ENCODE measurements around the gene SHANK1.

Gene SHANK1

DNA sequence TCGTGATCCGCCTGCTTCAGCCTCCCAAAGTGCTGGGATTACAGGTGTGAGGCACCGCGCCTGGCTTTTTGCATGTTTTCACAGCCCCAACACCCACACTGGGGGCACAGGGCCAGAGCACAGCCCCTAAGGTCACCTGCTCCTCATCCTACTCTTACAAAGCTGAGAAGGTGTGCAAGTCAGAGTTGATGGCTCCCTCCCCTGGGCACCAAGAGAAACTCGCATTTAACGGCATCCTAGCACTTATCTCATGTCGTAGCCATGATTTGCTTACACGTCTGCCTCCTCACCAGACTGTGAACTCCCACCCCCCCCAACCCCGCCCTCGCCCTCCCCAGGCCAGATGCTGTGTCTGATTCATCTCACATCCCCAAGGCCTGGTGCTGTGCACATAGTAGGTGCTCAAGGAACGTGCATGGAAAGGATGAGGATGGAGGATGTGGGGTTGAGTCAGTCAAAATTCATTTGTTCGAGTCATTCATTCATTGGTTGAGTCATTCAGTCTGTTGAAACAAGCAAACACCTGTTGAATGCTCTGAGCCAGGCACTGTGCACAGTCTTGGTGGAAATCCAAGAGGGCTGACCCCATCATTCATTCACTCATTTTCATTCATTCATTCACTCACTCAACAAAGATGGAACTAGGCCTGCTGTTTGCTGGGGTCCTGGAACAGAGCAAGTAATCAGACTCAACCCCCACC is 11.3 kb downstream of the SHANK1 start:
- no peak overlapping the region for H3K9ac ChIP-seq (ENCODE audit: low read length)
- no peaks in the 10 kb centered on the region for H3K9me3 ChIP-seq (ENCODE audit: low read length)
- H3K36me3 ChIP-seq (ENCODE audit: insufficient read depth, low read length) = no peaks in the 10 kb centered on the region
- H3K27me3 ChIP-seq (ENCODE audit: control insufficient read depth in 1 of 2, insufficient read depth in 2 of 2, low read length in 2 of 2) = peaks cover 0 to 31% of the 10 kb centered on the region in 2 donors
- H3K4me3 ChIP-seq (ENCODE audit: low read depth in 1 of 2, low read length in 2 of 2) = no peak overlapping the region
- no peaks in the 10 kb centered on the region for H3K4me1 ChIP-seq (ENCODE audit: insufficient read depth, low read length)
- H3K27ac ChIP-seq (ENCODE audit: low read depth, low read length) = no peak overlapping the region

DNA sequence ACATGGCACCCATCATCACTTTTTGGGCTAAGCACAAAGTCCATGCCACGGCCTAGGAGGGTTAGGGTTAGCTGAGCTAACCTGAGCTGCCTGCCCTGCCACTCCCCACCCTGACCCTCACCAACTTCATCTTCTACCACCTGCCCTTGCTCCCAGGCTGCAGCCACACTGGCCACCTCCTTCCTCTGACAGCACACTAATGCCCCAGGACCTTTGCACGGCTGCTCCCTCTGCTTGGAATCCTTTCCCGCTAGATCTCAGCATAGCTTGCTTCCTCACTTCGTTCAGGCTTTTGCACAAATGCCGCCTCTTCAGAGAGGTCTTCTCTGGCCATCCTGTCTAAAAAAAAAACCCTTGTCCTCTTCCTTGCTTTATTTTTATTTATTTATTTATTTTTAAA is 13.2 kb downstream of the SHANK1 start:
- Histone ChIP-seq H3K4me1 (ENCODE audit: insufficient read depth, low read length) (no peaks in the 10 kb centered on the region), H3K4me3 (ENCODE audit: low read depth in 1 of 2, low read length in 2 of 2) (no peak overlapping the region), H3K9ac (ENCODE audit: low read length) (no peak overlapping the region), H3K9me3 (ENCODE audit: low read length) (no peaks in the 10 kb centered on the region), H3K27ac (ENCODE audit: low read depth, low read length) (no peak overlapping the region), H3K36me3 (ENCODE audit: insufficient read depth, low read length) (no peaks in the 10 kb centered on the region), H3K27me3 (ENCODE audit: control insufficient read depth in 1 of 2, insufficient read depth in 2 of 2, low read length in 2 of 2) (peaks cover 0 to 37% of the 10 kb centered on the region in 2 donors)

DNA sequence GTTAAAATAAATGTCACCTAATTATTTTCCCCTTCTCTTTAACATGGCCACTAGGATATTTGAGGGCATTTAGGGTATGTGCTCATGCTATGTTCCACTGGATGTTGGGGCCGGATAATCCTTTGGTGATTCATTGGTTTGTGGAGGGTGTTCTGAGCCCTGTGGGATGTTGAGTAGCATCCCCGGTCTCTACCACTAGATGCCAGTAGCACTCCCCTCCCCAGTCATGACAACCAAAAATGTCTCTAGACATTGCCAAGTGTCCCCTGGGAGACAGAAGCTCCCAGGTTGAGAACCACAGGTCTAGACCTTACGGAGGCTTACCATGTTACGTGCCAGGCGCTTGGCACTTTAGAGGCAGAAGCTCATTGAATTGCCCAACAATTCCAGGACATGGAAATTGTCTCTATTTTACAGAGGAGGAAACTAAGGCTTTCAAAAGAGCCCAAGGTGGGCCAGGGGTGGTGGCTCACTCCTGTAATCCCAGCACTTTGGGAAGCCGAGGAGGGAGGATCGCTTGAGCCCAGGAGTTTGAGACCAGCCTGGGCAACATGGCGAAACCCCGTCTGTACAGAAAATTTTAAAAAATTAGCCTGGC is 14.1 kb downstream of the SHANK1 start:
- no peak overlapping the region for H3K4me3 ChIP-seq (ENCODE audit: low read depth in 1 of 2, low read length in 2 of 2)
- no peaks in the 10 kb centered on the region for H3K36me3 ChIP-seq (ENCODE audit: insufficient read depth, low read length)
- H3K27ac ChIP-seq (ENCODE audit: low read depth, low read length) = no peak overlapping the region
- H3K9me3 ChIP-seq (ENCODE audit: low read length) = no peaks in the 10 kb centered on the region
- no peaks in the 10 kb centered on the region for H3K4me1 ChIP-seq (ENCODE audit: insufficient read depth, low read length)
- no peak overlapping the region for H3K9ac ChIP-seq (ENCODE audit: low read length)
- peaks cover 0 to 29% of the 10 kb centered on the region in 2 donors for H3K27me3 ChIP-seq (ENCODE audit: control insufficient read depth in 1 of 2, insufficient read depth in 2 of 2, low read length in 2 of 2)

DNA sequence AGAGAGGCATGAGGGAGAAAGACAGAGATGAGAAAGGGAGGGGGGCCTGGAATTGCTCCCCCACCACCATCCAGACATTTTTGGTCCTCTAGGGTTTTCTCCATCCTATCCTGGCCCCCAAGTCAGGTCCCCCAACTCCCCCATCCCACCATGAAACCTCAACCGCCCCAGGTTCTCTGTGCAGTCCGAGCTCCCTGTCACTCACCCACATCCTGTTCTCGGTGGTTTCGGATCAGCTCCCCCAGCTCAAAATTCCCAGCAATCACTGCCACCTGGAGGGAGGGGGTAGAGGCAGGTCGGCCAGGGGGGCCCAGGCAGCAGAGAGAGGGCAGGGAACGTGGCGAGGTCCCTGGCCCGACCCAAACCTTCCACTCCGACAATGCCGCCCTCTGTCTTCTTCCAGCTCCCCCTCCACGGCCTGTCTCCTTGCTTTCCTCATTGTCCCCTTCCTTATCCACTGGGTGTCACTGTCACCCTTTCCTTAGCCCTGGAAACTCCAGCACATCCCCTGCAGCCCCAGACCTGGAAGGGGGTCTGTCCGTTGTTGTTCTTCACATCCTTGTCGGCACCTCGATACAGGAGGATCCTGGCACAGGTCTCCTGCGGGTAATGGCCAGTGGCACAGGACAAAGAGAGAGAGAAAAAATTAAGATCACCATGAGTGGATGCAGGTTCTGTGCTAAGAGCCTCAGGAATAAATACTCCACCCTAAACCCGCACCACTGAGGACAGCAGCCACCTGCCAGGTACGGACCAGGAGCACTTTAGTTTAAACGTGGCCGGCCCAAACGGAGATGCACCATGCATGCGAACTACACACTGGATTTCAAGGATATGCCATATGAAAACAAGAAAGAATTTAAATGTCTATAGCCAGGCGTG is 15.4 kb downstream of the SHANK1 start:
- H3K4me1 ChIP-seq (ENCODE audit: insufficient read depth, low read length) = no peaks in the 10 kb centered on the region
- no peak overlapping the region for H3K27ac ChIP-seq (ENCODE audit: low read depth, low read length)
- no peaks in the 10 kb centered on the region for H3K36me3 ChIP-seq (ENCODE audit: insufficient read depth, low read length)
- no peak overlapping the region for H3K4me3 ChIP-seq (ENCODE audit: low read depth in 1 of 2, low read length in 2 of 2)
- no peaks in the 10 kb centered on the region for H3K9me3 ChIP-seq (ENCODE audit: low read length)
- H3K9ac ChIP-seq (ENCODE audit: low read length) = no peak overlapping the region
- peaks cover 0 to 22% of the 10 kb centered on the region in 2 donors for H3K27me3 ChIP-seq (ENCODE audit: control insufficient read depth in 1 of 2, insufficient read depth in 2 of 2, low read length in 2 of 2)

- Histone ChIP-seq H3K9me3 (ENCODE audit: low read length) (no peaks in the 10 kb centered on the region), H3K27me3 (ENCODE audit: control insufficient read depth in 1 of 2, insufficient read depth in 2 of 2, low read length in 2 of 2) (peaks cover 3 to 22% of the 10 kb centered on the region in 2 donors), H3K4me3 (ENCODE audit: low read depth in 1 of 2, low read length in 2 of 2) (no peak overlapping the region), H3K27ac (ENCODE audit: low read depth, low read length) (no peak overlapping the region), H3K36me3 (ENCODE audit: insufficient read depth, low read length) (no peaks in the 10 kb centered on the region), H3K9ac (ENCODE audit: low read length) (no peak overlapping the region), H3K4me1 (ENCODE audit: insufficient read depth, low read length) (no peaks in the 10 kb centered on the region)
These were observed 16.5 kb downstream of the SHANK1 start for GRCh38 chr19:50702871-50703829.

GRCh38 chr19:50702158-50702870 is 17.3 kb downstream of the SHANK1 start:
- H3K4me3 ChIP-seq (ENCODE audit: low read depth in 1 of 2, low read length in 2 of 2) = no peak overlapping the region
- H3K27ac ChIP-seq (ENCODE audit: low read depth, low read length) = no peak overlapping the region
- no peaks in the 10 kb centered on the region for H3K36me3 ChIP-seq (ENCODE audit: insufficient read depth, low read length)
- no peaks in the 10 kb centered on the region for H3K4me1 ChIP-seq (ENCODE audit: insufficient read depth, low read length)
- H3K9ac ChIP-seq (ENCODE audit: low read length) = no peak overlapping the region
- no peaks in the 10 kb centered on the region for H3K9me3 ChIP-seq (ENCODE audit: low read length)
- peaks cover 3 to 22% of the 10 kb centered on the region in 2 donors for H3K27me3 ChIP-seq (ENCODE audit: control insufficient read depth in 1 of 2, insufficient read depth in 2 of 2, low read length in 2 of 2)

DNA sequence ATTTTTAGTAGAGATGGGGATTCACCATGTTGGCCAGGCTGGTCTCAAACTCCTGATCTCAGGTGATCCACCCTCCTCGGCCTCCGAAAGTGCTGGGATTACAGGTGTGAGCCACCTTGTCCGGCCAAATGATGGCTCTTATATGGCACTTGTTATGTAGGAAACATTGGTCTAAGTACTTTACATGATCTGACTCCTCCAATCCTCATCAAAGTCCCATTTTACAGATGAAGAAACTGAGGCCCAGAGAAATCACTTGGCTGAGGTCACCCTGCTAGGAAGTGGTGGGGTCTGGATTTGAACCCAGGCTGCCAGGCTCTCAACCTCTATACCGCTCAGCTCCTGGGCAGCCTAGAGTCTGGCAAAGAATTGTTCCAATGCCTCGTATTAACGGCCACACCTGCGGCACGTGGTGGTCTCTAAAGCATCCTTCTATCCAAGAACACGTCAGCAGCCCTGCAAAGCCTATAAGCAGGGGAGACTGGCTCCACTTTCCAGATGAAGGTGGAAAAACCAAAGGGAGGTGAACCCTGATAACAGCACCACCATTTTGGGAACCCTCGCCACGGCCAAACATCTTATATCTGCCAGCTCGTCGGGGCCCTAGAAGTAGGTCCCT is 18.1 kb downstream of the SHANK1 start:
- Histone ChIP-seq H3K36me3 (ENCODE audit: insufficient read depth, low read length) (no peaks in the 10 kb centered on the region), H3K27me3 (ENCODE audit: control insufficient read depth in 1 of 2, insufficient read depth in 2 of 2, low read length in 2 of 2) (peaks cover 3 to 22% of the 10 kb centered on the region in 2 donors), H3K4me3 (ENCODE audit: low read depth in 1 of 2, low read length in 2 of 2) (no peak overlapping the region), H3K4me1 (ENCODE audit: insufficient read depth, low read length) (no peaks in the 10 kb centered on the region), H3K9me3 (ENCODE audit: low read length) (no peaks in the 10 kb centered on the region), H3K27ac (ENCODE audit: low read depth, low read length) (no peak overlapping the region), H3K9ac (ENCODE audit: low read length) (no peak overlapping the region)

- H3K9me3 ChIP-seq (ENCODE audit: low read length) = no peaks in the 10 kb centered on the region
- no peaks in the 10 kb centered on the region for H3K4me1 ChIP-seq (ENCODE audit: insufficient read depth, low read length)
- H3K9ac ChIP-seq (ENCODE audit: low read length) = no peak overlapping the region
- H3K27me3 ChIP-seq (ENCODE audit: control insufficient read depth in 1 of 2, insufficient read depth in 2 of 2, low read length in 2 of 2) = peaks cover 12 to 32% of the 10 kb centered on the region in 2 donors
- no peaks in the 10 kb centered on the region for H3K36me3 ChIP-seq (ENCODE audit: insufficient read depth, low read length)
- H3K27ac ChIP-seq (ENCODE audit: low read depth, low read length) = no peak overlapping the region
- H3K4me3 ChIP-seq (ENCODE audit: low read depth in 1 of 2, low read length in 2 of 2) = no peak overlapping the region
These were observed 22.0 kb downstream of the SHANK1 start for GRCh38 chr19:50697414-50698124.

DNA sequence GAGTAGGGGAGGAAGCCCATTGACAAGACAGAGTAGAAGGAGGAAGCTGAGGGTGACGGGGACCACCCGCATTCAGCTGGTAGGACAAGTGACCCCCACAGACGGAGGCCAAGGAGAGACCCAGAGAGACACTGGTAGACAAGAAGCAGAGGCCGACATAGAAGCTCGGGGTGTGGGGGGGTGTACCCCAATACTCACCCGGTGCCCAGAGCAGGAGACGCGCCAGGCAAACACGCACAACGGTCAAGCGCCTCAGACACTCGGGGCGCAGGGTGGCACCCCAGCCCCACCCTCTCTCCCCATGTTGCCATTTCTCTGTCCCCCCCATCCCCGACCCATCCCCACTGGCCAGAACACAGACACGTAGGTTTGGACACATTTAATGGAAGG is 23.5 kb downstream of the SHANK1 start:
- Histone ChIP-seq H3K27ac (ENCODE audit: low read depth, low read length) (no peak overlapping the region), H3K36me3 (ENCODE audit: insufficient read depth, low read length) (no peaks in the 10 kb centered on the region), H3K4me3 (ENCODE audit: low read depth in 1 of 2, low read length in 2 of 2) (no peak overlapping the region), H3K9me3 (ENCODE audit: low read length) (no peaks in the 10 kb centered on the region), H3K9ac (ENCODE audit: low read length) (no peak overlapping the region), H3K4me1 (ENCODE audit: insufficient read depth, low read length) (no peaks in the 10 kb centered on the region), H3K27me3 (ENCODE audit: control insufficient read depth in 1 of 2, insufficient read depth in 2 of 2, low read length in 2 of 2) (peaks cover 12 to 28% of the 10 kb centered on the region in 2 donors)
